WTC11 (cell line): ENCODE results near the gene CTNNA1. TPM values are rescaled to one million over a fixed set of nuclear protein-coding genes. Genes with fewer than 3 reads are reported as not detected.
A peak's percentile ranks its signal among the peaks of the same experiment; 100 is the strongest.

ENCODE experiments used
- ATAC-seq: fragments of 200-7000 bp; cut with Tn5 transposase; 2 replicates; pipeline ENCODE4 v1.10.0; 2021; ENCODE audit warnings: mild to moderate bottlenecking, moderate library complexity
- CTCF ChIA-PET: fragments of 300-600 bp; sonication (Branson Sonifier 250); formaldehyde crosslinking; loops from one replicate; lab custom pipeline; 2021; ENCODE audit warnings: antibody characterized with exemption; lab: Charles Lee
- POLR2A ChIA-PET: fragments of 350-600 bp; sonication (Branson Sonifier 250); formaldehyde crosslinking; loops from one replicate; lab custom pipeline; 2021; ENCODE audit warnings: antibody characterized with exemption; lab: Charles Lee
- DNase-seq: peaks from one replicate; pipeline ENCODE4 v3.0.0; 2021; ENCODE audit warnings: low spot score
- H3K27ac Mint-ChIP-seq: 2 replicates; pipeline ENCODE4 v1.8.0; 2021; ENCODE audit warnings: mixed read lengths
- H3K27me3 Mint-ChIP-seq: 2 replicates; pipeline ENCODE4 v1.8.0; 2021; ENCODE audit warnings: low read depth, mild to moderate bottlenecking, moderate library complexity, mixed read lengths
- H3K36me3 Mint-ChIP-seq: 2 replicates; pipeline ENCODE4 v1.8.0; 2021; ENCODE audit warnings: mixed read lengths
- H3K4me1 Mint-ChIP-seq: 2 replicates; pipeline ENCODE4 v1.8.0; 2022; ENCODE audit warnings: mixed read lengths
- H3K4me3 Mint-ChIP-seq: 2 replicates; pipeline ENCODE4 v1.8.0; 2021; ENCODE audit warnings: mild to moderate bottlenecking, moderate library complexity, mixed read lengths
- H3K9me3 Mint-ChIP-seq: 2 replicates; pipeline ENCODE4 v1.8.0; 2021; ENCODE audit warnings: mixed read lengths
- ARID4B ChIP-seq: sonication (generic); formaldehyde crosslinking; IDR thresholded peaks from 2 replicates; pipeline ENCODE4 v1.8.0; 2023; ENCODE audit warnings: missing genetic modification reagents, mild to moderate bottlenecking, borderline replicate concordance
- ATF3 ChIP-seq: sonication (generic); formaldehyde crosslinking; conservative IDR thresholded peaks from 2 replicates; pipeline ENCODE4 v1.8.1; 2022; ENCODE audit warnings: mild to moderate bottlenecking, missing genetic modification reagents
- CBFB ChIP-seq: sonication (generic); formaldehyde crosslinking; IDR thresholded peaks from 2 replicates; pipeline ENCODE4 v1.8.1; 2022; ENCODE audit warnings: mild to moderate bottlenecking, low read depth, missing genetic modification reagents
- ERG ChIP-seq: fragments of 250-450 bp; sonication (Bioruptor Pico); IDR thresholded peaks from 2 replicates; pipeline ENCODE4 v1.8.0; 2021; ENCODE audit warnings: mild to moderate bottlenecking
- ETV6 ChIP-seq: sonication (generic); formaldehyde crosslinking; IDR thresholded peaks from 2 replicates; pipeline ENCODE4 v1.8.1; 2022; ENCODE audit warnings: mild to moderate bottlenecking, missing genetic modification reagents
- FOXJ3 ChIP-seq: sonication (generic); formaldehyde crosslinking; IDR thresholded peaks from 2 replicates; pipeline ENCODE4 v1.9.0; 2021; ENCODE audit warnings: missing genetic modification reagents, mild to moderate bottlenecking, borderline replicate concordance
- JAZF1 ChIP-seq: fragments of 250-450 bp; sonication (Bioruptor Pico); IDR thresholded peaks from 2 replicates; pipeline ENCODE4 v1.9.0; 2021; ENCODE audit warnings: moderate library complexity, mild to moderate bottlenecking, inconsistent platforms
- MXD4 ChIP-seq: fragments of 250-450 bp; sonication (Bioruptor Pico); IDR thresholded peaks from 2 replicates; pipeline ENCODE4 v1.8.0; 2021; ENCODE audit warnings: mild to moderate bottlenecking, moderate library complexity, borderline replicate concordance
- NR3C1 ChIP-seq: sonication (generic); formaldehyde crosslinking; conservative IDR thresholded peaks from 2 replicates; pipeline ENCODE4 v1.8.1; 2023; ENCODE audit warnings: low read depth, mild to moderate bottlenecking, missing genetic modification reagents
- RELA ChIP-seq: sonication (generic); formaldehyde crosslinking; IDR thresholded peaks from 2 replicates; pipeline ENCODE4 v1.8.1; 2022; ENCODE audit warnings: missing genetic modification reagents, mild to moderate bottlenecking, borderline replicate concordance
- TEAD1 ChIP-seq: sonication (generic); formaldehyde crosslinking; IDR thresholded peaks from 2 replicates; pipeline ENCODE4 v1.8.0; 2022; ENCODE audit warnings: mild to moderate bottlenecking, missing genetic modification reagents
- total RNA-seq: library from RNA; stranded (reverse); gene quantifications from 3 replicates; pipeline ENCODE4 v1.2.3, GENCODE V29; 2021
- TF ChIP-seq, protein P1 (sequence below): sonication (generic); formaldehyde crosslinking; conservative IDR thresholded peaks from 2 replicates; pipeline ENCODE4 v1.8.1; 2023; ENCODE audit warnings: mild to moderate bottlenecking, low read depth, missing genetic modification reagents, moderate library complexity
- TF ChIP-seq, protein P2 (sequence below): sonication (generic); formaldehyde crosslinking; IDR thresholded peaks from 2 replicates; pipeline ENCODE4 v1.8.1; 2023; ENCODE audit warnings: mild to moderate bottlenecking, missing genetic modification reagents, moderate library complexity

CTNNA1 gene
- total RNA-seq, 1 experiment from 2014 or later: 309 TPM

- ATAC-seq: peak; percentile 4; the same call in 1 of the 2 replicates
- POLR2A ChIA-PET: no interaction called here
Observed at GRCh38 chr5:138936225-138936967, 183.2 kb downstream of the CTNNA1 start.

More at GRCh38 chr5:138936225-138936967, 183.2 kb downstream of the CTNNA1 start:
- TF ChIP-seq ARID4B (no peak), NR3C1 (CRISPR knock-in tag) (no peak), ATF3 (CRISPR knock-in tag) (no peak), TEAD1 (CRISPR knock-in tag) (no peak), RELA (no peak), CBFB (CRISPR knock-in tag) (no peak), ERG (CRISPR knock-in tag) (no peak), MXD4 (no peak), JAZF1 (CRISPR knock-in tag) (no peak), ETV6 (CRISPR knock-in tag) (no peak), FOXJ3 (no peak)
- TF ChIP-seq, protein P1, sequence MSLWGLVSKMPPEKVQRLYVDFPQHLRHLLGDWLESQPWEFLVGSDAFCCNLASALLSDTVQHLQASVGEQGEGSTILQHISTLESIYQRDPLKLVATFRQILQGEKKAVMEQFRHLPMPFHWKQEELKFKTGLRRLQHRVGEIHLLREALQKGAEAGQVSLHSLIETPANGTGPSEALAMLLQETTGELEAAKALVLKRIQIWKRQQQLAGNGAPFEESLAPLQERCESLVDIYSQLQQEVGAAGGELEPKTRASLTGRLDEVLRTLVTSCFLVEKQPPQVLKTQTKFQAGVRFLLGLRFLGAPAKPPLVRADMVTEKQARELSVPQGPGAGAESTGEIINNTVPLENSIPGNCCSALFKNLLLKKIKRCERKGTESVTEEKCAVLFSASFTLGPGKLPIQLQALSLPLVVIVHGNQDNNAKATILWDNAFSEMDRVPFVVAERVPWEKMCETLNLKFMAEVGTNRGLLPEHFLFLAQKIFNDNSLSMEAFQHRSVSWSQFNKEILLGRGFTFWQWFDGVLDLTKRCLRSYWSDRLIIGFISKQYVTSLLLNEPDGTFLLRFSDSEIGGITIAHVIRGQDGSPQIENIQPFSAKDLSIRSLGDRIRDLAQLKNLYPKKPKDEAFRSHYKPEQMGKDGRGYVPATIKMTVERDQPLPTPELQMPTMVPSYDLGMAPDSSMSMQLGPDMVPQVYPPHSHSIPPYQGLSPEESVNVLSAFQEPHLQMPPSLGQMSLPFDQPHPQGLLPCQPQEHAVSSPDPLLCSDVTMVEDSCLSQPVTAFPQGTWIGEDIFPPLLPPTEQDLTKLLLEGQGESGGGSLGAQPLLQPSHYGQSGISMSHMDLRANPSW: no peak
- TF ChIP-seq, protein P2, sequence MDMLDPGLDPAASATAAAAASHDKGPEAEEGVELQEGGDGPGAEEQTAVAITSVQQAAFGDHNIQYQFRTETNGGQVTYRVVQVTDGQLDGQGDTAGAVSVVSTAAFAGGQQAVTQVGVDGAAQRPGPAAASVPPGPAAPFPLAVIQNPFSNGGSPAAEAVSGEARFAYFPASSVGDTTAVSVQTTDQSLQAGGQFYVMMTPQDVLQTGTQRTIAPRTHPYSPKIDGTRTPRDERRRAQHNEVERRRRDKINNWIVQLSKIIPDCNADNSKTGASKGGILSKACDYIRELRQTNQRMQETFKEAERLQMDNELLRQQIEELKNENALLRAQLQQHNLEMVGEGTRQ (CRISPR knock-in tag): no peak
- peaks cover 46% of the 10 kb centered on the region for H3K4me1 Mint-ChIP-seq
- no peak overlapping the region for H3K4me3 Mint-ChIP-seq
- CTCF ChIA-PET: interaction anchor here (0.6 to 0.8 kb wide), 3 partner anchors 11 to 303 kb away, joined by 3 to 4 read pairs (median 3); no protein-coding TSS in a partner anchor
- H3K9me3 Mint-ChIP-seq: no peaks in the 10 kb centered on the region
- peaks cover 34% of the 10 kb centered on the region for H3K36me3 Mint-ChIP-seq
- no peaks in the 10 kb centered on the region for H3K27me3 Mint-ChIP-seq
- peak overlapping the region; percentile 43; the same call in 1 of the 2 replicates for H3K27ac Mint-ChIP-seq
- DNase-seq: no peak
